ENCODE measurements around the gene PPP1CA.

PPP1CA gene

GRCh38 chr11:67408437-67409200, 7.0 kb upstream of the PPP1CA start:
- no peak for TF ChIP-seq CTCF (IDR thresholded peaks at IDR 0.05; ENCODE audit: low read depth, low read length)
- DNase-seq (ENCODE audit: extremely low read depth, low read depth) = no peak

- no peak for TF ChIP-seq CTCF (IDR thresholded peaks at IDR 0.05; ENCODE audit: low read depth, low read length)
- no peak for DNase-seq (ENCODE audit: extremely low read depth, low read depth)
Measured at GRCh38 chr11:67407688-67408163, 6.1 kb upstream of the PPP1CA start.

GRCh38 chr11:67406969-67407687, 5.5 kb upstream of the PPP1CA start:
- no peak for TF ChIP-seq CTCF (IDR thresholded peaks at IDR 0.05; ENCODE audit: low read depth, low read length)
- DNase-seq (ENCODE audit: extremely low read depth, low read depth) = no peak

- no peak for DNase-seq (ENCODE audit: extremely low read depth, low read depth)
- no peak for TF ChIP-seq CTCF (IDR thresholded peaks at IDR 0.05; ENCODE audit: low read depth, low read length)
Measured at GRCh38 chr11:67406420-67406968, 4.8 kb upstream of the PPP1CA start.

GRCh38 chr11:67405688-67406339, 4.2 kb upstream of the PPP1CA start:
- DNase-seq (ENCODE audit: extremely low read depth, low read depth) = no peak
- no peak for TF ChIP-seq CTCF (IDR thresholded peaks at IDR 0.05; ENCODE audit: low read depth, low read length)

GRCh38 chr11:67405196-67405567, 3.5 kb upstream of the PPP1CA start:
- TF ChIP-seq CTCF (IDR thresholded peaks at IDR 0.05; ENCODE audit: low read depth, low read length) = no peak
- DNase-seq (ENCODE audit: extremely low read depth, low read depth) = no peak
